ENCODE data around the gene KRT3.
"Not testable (repeated sequence)": the region's sequence is repeated elsewhere in the genome, so short reads cannot be mapped to it uniquely, and the experiment has no call there.

KRT3 gene

DNA sequence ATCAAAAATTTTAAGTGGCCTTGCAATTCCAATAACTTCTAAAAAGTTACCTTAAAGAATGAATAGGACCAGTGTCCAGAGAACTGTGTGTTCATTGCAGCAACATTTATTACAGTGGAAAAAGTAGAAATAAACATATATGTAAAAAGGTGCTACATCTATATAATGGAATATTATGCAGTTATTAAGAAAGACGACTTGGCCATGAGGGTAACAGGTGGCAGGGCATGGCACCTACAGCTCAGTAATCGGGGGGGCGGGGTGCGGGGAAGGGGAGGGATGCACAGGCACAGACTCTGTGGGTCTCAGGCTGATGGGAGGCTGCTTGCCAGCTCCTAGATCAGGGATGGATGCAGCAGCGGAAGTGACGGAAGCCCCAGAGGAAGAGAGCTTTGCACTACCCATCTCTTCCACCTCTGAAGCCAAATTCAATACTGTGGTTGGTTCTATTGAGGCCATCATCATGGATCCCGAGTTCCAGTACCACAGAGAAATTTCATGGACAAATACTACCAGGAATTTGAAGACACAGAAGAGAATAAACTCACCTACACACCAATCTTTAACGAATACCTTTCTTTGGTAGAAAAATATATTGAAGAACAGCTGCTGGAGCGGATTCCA is 32.8 kb downstream of the KRT3 start:
- DNase-seq, result no peak

DNA sequence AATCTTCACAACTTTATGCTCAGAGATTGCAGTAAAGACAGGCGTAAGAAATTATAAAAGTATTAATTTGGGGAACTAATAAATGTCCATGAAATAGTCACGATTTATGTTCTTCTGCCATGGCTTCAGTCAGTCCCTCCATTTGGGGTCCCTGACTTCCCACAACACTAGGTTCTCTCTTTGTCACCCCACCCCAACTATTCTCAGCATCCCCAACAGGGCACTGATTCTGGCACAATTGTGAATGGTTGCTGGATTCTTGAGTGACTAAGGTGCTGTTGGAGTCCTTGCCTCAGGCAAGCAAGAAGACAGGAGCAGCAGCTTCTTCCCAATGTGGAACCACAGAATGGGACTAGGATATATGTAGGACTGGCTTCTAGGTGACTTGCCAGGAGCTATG is 34.1 kb downstream of the KRT3 start:
- no peak for DNase-seq

DNA sequence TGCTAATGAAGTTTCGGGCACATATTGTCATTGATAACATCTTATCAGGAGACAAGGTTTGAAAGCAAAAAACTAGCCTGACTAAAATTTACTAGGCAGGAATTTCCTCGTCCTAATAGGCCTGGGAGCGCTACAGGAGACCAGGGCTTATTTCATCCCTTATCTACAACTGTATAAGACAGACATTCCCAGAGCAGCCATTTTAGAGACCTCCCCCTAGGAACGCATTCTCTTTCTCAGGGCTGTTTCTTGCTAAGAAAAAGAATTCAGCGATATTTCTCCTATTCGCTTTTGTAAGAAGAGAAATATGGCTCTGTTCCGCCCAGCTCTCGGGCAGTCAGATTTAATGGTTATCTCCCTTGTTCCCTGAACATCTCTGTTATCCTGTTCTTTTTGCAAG is 34.7 kb downstream of the KRT3 start:
- DNase-seq, result not testable (repeated sequence)

DNA sequence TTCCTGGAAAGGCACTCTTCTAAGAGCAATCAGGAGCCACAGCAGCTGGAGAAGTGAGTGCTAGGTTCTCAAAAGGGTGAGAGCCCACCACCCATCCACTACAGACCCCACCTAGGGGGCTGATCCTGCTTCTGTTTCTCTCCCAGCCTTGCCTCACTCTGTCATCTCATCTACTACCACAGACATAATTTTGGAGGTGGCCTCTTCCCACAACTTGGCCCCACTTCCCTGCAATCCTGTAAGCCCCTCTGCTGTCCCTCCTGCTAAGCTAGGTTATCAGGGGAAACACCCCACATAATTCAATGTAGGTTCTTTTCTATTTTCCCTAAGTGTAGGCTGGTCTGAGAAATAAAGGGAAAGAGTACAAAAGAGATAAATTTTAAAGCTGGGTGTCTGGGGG is 35.3 kb downstream of the KRT3 start:
- no peak for DNase-seq

DNA sequence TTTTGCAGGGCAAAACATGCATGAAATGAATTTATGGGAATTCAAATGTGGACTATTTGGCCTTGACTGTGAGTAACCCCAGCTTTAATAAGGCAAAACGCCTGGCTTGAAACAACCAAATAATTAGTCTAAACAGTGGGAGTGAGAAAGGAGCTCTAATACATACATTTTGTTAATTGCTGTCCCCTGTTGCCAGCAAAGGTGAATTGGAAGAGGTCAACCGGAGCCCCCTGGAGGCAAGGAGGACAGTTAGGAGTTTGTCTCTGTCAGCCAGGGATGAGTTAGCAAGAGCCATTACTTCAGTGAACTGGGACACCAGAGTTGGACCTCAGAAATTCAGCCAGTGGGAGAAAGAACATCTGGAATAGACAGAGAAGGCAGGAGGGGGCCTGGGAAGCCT is 36.2 kb downstream of the KRT3 start:
- DNase-seq, result no peak

DNA sequence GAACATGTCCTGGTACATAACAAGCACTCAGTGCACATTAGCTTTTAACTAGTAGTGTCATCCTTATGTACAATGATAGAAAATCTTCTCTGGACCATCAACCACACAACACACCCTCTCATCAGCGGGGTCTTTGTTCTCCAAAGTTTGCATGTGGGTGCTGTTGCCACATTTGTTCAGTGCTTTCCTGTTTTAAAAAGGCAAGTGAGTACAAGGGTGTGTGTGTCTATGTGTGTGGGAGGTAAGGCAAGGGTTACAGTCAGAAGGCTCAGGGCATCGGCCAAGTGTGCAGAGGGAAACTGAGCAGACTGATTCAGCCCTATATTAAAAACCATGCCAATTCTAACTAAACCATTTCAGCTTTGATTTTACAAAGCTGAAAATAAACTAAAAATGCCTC is 36.7 kb downstream of the KRT3 start:
- DNase-seq, result no peak

DNA sequence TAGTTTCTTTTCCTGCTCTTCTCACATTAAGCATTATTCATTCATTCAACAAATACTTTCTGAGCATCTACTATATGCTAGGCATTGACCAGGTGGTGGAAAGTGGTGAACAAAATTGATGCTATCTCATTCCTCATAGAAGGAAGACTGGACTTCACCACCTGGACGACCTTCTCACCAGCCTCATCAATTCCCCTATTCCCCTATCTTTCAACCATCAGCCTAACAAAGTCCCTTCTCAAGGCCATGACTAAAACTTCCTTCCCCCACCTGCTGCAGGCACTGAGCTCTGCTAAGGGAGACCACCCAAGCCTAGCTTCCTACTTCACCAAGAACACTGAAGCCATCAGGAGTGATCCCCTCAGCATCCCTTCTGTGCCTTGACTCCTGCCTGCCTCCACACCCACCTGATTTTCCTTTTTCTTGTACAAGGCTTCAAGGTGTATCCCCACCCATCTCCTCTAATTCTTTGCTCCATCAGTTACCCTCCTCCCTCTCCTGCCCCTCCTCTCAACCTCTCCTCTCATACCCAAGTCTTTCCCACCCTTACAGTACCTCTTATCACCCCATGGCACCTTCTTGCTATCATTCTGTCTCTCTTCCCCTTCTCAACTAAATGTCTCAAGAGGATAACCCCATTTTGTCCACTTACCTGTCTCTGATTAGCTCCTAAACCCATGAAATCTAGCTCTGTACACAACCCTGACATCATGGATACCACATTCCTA is 38.3 kb downstream of the KRT3 start:
- no peak for DNase-seq

DNA sequence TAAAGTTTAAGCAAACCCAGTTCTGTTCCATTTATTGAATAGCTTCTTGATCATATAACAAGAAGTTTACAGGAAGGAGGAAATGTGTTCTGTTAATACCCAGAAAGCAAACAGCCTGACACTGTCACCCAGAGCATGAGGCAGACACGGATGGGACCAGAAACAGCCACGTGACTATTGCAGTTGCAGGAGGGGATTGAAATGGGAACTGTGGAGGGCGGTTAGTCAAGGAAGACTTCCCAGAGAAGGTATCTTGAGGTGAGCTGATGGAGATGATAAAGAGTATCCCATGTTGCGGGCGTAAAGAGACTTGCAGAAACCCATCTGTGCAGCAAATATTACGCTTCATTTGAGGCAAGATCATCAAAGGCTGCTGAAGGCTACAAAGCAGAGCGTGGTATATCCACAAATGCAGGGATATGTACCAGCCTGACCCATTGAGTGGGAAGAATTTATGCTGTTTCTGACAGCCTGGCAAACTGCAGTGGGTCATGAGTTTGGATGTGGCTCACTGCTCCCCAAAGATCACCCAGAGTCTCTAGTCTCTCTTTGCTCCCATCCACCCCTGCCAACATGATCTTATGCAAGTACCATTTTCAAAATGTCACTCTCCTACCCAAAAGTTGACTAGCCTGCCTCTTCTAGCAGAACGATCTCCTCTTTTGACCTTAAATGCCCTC is 39.5 kb downstream of the KRT3 start:
- no peak for DNase-seq

DNA sequence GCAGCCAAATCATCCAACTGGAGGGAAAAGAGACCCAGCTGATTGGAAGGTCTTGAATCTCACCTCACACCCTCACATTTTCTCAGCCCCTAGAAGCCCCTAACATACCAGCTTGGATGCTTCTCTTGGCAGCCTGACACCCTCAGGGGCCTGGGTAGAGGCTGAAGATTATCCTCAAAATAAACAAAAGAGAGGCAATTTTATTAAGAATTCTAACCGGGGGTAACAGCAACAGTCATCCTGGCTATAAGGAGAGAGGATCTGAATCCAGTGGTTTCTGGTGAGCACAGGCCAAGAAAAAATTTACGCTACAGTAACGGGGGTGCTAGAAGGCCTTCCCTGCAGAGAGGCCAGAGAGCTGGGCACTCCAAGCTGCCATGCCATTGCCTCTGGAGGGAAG is 40.4 kb downstream of the KRT3 start:
- DNase-seq, result no peak

DNA sequence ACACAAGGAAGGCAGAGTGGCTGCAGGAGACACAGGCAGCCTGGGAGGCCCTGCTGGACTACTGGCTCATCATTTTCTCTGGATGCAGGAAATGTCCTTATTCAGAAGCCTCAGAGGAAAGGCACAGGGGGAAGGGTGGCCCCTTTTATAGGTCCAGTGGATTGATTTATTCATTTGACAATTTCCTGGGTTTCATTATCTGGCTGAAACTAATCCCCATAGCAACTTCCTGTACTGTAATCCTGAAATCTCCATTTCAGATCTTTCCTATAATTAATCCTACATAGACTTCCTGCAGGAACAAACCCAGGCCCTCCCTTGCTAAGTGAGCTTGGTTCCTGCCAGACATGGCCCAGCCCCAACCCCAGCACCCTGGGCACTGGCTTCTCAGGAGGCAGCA is 41.8 kb downstream of the KRT3 start:
- no peak for DNase-seq

DNA sequence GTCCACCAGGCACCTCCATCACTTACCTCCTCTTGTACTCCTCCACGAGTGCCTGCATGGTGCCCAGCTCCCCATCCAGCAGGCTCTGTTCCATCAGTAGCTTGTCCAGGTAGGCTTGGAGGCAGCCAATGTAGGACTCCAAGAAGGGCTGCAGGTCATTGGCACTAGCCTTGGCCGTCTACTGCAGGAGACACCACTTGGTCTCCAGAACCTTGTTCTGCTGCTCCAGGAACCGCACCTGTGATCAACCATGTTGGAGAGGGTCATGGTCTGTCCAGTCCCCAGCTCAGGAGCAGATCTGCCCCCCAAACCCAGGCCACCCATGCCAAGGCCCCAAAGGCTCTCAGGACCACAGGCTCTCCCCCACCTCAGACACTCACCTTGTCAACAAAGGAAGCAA is 42.6 kb downstream of the KRT3 start:
- DNase-seq, result no peak

DNA sequence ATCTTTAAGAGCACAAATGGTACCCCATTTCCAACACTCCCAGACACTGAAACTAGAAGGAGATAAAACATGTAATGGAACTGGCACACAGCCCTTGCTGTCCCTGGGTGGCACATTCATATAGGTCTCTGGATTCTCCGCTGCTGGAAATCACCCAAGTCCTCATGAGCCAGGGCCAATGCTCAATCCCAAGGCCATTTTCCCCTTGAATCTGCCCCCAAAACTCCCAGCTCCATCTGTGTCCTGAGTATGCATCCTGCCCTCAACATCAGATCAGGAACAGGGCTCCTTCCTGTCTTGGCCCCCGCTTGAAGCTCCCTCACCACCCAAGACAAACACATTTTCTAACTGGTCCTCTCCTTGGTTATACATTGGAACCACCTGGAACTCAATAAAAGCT is 43.4 kb downstream of the KRT3 start:
- DNase-seq, result no peak

DNA sequence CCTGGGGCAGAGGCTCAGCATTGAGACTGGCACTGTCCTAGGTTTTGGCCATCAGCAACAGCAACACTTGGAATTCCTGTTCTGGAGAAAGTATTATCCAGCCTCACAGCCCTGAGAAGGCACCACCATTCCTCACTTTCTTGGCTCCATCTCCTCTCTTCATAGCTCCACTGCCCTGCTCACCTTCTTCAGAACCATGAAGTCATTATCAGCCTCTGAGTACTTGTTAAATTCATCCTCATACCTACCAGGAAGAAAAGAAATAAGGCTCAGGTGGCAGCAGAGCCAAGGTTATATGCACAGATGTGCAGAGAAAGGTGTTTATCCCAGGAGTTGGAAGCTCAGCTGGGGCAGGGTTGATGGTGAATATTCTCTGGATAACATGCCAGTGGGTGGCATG is 44.1 kb downstream of the KRT3 start:
- no peak for DNase-seq

DNA sequence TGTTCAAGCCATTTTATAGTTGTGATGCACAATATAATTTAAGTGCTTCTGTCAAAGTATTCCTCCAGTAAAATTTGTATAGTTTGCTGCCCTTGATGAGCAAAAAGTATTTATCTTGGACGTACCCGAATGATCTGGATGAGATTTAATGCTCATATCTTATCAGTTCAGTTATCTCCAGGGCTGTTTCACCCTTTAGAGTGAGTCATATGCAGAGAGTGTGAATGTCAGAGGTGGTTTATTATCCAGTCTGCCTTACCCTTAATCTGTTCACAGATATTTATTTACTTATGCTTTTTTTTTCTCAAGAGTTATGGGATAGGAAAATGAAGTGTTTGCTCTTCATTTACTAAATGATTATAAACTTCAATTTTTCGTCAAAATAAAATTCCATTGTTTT is 45.4 kb downstream of the KRT3 start:
- DNase-seq, result not testable (repeated sequence)

DNA sequence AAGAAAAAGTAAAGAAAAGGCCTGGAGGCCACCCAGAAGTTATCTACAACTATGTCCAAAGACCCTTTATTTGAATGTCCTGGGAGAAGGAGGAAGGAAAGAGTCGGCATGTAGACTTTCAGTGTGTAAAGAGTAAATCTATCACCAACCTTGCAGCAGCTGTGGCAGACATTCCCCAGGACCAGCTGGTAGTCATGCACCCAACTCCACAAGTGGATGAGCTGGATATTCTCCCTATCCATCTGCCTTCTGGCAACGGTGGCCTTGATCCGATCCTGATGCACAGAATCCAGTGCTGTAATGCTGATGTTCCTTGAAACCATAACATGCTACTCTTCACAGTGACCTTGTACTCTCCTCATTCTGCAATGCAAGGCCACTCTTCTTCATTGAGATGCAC is 46.1 kb downstream of the KRT3 start:
- no peak for DNase-seq

DNA sequence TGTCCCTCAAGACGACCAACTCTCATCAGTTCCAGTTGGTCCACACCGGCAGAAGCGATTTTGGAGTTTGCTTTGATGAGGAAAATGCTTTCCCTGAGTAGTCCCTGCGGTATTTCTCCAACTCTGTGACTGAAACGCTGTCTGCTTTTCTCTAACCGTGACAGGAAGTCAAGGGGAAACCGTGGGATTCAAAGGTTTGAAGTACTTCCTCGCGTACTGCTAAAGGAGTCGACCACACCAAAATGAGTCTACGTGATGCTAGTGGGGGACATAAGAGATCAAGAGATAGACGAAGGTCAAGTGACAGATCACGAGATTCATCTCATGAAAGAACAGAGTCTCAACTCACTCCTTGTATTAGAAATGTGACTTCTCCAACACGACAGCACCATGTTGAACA is 47.3 kb downstream of the KRT3 start:
- DNase-seq, result no peak

DNA sequence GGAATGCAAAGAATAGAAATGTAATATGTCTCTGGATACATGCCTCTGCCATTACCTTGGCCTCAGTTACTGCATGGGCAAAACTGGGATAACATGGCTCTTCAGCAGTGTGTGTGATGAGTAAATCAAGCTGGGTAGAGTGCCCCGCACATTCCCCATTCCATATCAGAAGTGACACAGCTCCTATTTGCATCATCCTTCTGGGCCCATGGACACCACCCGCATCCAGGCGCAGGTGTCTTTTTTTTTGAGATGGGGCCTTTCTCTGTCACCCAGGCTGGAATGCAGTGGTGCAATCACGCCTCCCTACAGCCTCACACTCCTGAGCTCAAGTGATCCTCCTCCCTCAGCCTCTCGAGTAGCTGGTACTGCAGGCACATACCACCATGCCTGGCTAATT is 50.4 kb downstream of the KRT3 start:
- no peak for DNase-seq

DNA sequence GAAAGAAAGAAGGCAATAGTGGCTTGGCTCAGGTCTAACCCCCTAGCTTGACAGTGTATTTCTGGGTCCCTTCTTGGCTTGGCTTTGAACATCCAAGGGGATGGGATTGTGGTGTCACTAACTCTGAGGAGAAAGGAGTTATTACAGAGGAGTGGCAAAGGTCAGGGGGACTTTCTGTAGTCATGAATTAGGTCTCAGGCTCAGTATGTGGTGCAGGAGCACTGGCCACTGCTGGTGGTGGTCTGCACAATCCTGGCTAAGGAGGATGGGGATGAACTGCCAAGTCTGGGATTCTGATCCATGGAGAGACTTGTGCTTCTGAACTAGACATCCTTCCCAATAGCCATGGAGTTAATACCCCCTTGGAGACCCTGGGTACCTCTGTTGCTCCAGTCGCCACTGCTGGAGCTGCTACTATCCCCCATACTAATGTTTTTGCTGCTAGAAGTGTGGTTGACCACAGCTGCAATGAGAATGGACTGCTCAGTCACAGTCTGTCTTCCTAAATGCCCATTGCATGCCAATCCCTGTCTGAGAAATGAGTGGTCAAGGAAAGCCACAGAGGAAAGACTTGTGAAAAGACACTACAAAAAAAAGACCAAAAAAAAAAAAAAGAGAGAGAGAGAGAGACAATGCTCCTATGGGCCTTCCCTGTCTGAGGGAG is 51.3 kb downstream of the KRT3 start:
- no peak for DNase-seq

DNA sequence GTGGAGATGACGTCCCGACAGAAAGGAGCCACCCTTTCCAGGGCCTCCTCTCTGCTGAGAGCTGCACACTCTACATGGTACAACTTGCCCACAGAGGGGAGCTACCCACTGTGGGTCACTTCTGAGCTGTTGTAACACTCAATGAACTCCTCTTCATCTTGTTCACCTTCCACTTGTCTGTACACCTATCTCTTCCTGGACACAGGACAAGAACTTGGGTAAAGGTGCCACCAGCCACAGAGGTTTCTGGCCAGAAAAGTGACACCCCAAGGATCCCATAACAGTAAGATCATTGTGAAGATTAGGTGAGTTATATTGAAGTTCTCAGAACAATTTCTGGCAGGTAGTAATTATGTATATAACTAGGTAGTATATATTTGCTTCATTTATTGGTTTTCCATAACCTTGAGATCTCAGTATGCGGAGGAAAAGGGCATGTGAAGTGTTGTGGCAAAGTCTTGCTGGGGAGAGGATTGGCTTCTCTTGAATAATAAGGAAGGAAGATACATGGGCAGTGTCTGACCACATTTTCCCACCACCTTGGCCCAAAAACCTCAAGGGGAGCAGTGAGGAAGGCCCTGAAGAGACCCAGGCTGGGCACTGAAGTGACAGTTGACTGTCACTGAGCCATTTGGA is 53.0 kb downstream of the KRT3 start:
- DNase-seq, result no peak

DNA sequence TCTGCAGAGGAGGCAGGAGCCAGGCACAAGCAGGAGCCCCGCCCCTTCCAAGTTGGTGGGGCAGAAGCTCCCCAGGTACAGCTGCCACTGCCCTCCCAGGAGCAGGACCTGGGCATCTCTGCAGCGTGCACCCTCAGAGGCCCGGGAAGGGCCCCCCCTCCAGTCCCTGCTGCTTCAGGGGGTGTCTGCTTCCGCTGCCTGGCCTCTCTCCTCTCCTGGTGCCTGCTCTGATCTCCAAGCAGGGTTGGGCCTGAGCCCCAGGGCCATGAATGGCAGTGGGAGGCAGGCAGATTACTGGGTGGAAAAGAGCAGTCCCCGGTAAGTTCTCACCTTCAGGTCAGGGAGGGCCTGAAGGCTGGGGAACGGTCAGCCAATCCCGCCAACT is 53.7 kb downstream of the KRT3 start:
- DNase-seq, result no peak

DNA sequence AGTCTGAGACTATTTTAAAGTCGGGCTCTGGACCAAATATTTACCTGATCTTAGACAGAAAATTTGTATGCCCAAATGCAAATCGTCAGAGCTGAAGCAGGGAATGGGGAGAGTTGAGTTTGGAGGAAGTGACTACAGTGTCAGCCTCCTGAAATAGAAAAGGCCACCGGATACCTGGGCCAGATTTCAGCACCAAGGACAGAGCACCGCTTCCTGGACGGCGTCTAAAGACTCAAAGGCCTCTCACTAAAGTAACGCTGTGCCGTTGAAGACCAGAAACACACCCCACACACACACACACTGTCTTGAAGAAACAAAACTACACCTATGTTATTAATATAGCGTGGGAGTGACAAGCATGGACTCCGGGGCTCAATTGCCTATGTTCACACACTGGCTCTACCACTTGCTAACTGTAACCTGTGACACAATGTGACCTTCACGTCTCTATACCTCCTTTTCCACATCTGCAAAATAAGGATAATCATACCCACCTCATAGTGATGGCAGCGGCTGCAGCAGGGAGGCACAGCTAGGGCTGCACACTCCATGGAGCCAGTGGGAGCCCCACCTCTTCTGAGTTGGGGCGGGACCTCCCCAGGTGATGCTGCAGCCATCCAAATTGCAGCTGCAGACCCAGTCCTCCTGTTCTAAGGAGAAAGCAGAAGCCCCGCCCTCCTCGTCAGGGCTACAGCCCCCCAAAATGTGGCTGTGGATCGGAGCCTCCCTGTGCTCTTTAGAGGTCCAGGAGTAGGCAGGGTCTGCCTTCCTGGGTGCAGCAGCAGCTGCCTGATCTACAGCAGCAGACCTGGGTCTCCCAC is 54.3 kb downstream of the KRT3 start:
- peak in 2 of 56 donors; percentile 1 to 14 for DNase-seq
